BLaER1 (cell line): ENCODE measurements around the gene DNAJC30.
"Not testable (repeated sequence)": the region's sequence is repeated elsewhere in the genome, so short reads cannot be mapped to it uniquely, and the experiment has no call there.

ENCODE experiments used
- H3K27ac ChIP-seq: shearing (Covaris generic); formaldehyde crosslinking; 2 replicates; pipeline ENCODE4 v1.8.1; 2022
- H3K27me3 ChIP-seq: shearing (Covaris generic); formaldehyde crosslinking; 2 replicates; pipeline ENCODE4 v1.8.1; 2022
- H3K36me3 ChIP-seq: shearing (Covaris generic); formaldehyde crosslinking; 2 replicates; pipeline ENCODE4 v1.8.1; 2022
- H3K4me1 ChIP-seq: shearing (Covaris generic); formaldehyde crosslinking; 2 replicates; pipeline ENCODE4 v1.8.1; 2022
- H3K4me2 ChIP-seq: shearing (Covaris generic); formaldehyde crosslinking; 2 replicates; pipeline ENCODE4 v1.8.1; 2022
- H3K4me3 ChIP-seq: shearing (Covaris generic); formaldehyde crosslinking; 2 replicates; pipeline ENCODE4 v1.8.1; 2022
- H3K9ac ChIP-seq: shearing (Covaris generic); formaldehyde crosslinking; 2 replicates; pipeline ENCODE4 v1.8.1; 2022
- H3K9me3 ChIP-seq: shearing (Covaris generic); formaldehyde crosslinking; 2 replicates; pipeline ENCODE4 v1.8.1; 2022
- H4K20me1 ChIP-seq: shearing (Covaris generic); formaldehyde crosslinking; 2 replicates; pipeline ENCODE4 v1.8.1; 2022
- Cebpa-rat ChIP-seq: shearing (Covaris generic); IDR thresholded peaks from 2 replicates; pipeline ENCODE4 v1.8.1; 2022

Gene DNAJC30

DNA sequence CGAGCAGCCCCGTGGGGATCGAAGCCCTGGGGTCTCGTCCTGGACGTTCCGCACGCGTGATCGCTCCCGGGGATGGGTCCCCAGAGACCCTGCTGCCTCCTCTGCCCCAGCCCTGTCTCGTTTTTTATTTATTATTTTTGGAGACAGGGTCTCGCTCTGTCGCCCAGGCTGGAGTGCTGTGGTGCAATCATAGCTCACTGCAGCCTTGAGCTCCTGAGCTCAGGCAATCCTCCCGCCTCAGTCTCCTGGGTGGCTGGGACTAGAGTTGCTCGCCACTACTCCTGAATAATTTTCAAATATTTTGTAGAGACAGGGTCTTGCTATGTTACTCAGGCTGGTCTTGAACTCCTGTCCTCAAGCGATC is 36.5 kb upstream of the DNAJC30 start:
- no peak overlapping the region for H3K9ac ChIP-seq
- H3K9me3 ChIP-seq: no peaks in the 10 kb centered on the region

DNA sequence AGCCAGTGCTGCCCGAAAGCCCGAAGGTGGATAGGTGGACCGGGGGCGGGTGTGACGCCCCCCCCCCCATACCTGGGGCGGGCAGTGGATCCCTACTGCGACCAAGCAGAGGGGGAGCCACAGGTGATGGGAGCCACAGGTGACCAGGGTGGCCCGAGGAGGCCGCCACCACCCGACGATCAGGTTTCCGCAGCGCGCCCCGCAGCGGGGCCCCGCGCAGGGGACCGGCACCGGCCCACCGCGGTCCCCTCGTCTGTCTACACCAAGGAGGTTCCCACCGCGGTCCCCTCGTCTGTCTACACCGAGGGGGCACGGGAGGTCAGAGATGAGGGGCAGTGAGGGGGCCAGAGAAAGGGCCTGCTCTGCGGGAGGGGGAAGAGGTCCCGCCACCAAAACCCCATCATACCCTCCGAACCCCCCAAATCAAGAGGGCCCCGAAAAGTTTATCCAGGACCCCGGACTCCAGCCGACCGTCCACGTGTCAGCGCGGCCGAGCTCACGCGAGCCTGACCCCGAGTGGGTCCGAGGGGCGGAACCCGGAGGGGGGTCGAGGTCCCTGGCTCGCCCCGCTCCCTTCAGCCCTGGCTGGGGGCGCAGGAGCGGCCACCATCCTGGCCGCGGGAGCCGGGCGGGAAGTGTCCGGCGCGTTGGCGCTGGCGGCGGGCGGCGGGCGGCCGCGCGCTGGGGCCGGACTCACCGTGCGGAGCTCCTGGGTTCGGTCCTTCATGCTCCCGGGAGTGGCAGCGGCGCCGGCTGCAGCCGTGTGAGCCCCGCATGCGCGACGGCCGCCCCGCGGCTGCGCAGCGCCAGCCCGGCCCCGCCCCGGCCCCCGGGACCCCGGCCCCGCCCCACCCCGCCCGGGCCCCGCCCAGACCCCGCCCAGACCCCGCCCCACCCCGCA is 35.9 kb upstream of the DNAJC30 start, which contains the start of gene STX1A:
STX1A (minus strand) TSS at position 765 of the 901 bp plus-strand sequence; CDS start at position 727, 38 bp downstream.
- Histone ChIP-seq H3K27me3 (peaks cover 65% of the 10 kb centered on the region), H3K27ac (no peak within 1 kb of the TSS), H3K36me3 (no peaks in the 10 kb centered on the region), H3K9me3 (no peaks in the 10 kb centered on the region), H4K20me1 (peaks cover 70% of the 10 kb centered on the region), H3K4me1 (peaks cover 73% of the 10 kb centered on the region), H3K4me2 (peak within 1 kb of the TSS; percentile 100), H3K9ac (peak within 1 kb of the TSS; percentile 50; the same call in 1 of the 2 replicates), H3K4me3 (peak within 1 kb of the TSS; percentile 75)
- TF ChIP-seq Cebpa-rat: no peak

More for the DNA sequence above, 36.5 kb upstream of the DNAJC30 start:
- peaks cover 58% of the 10 kb centered on the region for H3K27me3 ChIP-seq
- peak overlapping the region; percentile 76 for H3K4me2 ChIP-seq
- peak; percentile 91 for TF ChIP-seq Cebpa-rat
- no peak overlapping the region for H3K27ac ChIP-seq
- no peaks in the 10 kb centered on the region for H3K36me3 ChIP-seq
- H4K20me1 ChIP-seq: peaks cover 64% of the 10 kb centered on the region
- peaks cover 70% of the 10 kb centered on the region for H3K4me1 ChIP-seq
- H3K4me3 ChIP-seq: no peak overlapping the region

DNA sequence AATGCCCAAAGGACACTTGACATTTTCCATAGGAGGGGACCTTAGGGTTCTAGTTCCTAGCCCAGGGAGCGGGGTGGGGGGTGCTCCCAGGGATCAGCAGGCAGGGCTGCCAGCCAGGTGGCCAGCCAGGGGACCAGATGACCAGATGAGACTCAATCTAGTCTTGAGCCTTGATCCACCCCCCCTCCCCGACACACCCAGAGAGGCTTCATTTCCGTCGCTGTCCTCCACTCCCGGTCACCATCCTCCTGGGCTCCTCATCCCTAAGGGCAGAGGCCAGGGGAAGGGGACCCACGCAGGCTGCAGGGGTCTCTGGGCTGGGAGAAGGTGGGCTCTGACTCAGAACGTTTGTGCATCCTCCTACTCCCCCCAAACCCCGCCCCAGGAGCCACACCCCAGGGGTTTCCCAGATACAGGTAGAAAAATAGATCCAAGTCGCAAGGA is 35.2 kb upstream of the DNAJC30 start:
- no peak for TF ChIP-seq Cebpa-rat
- no peaks in the 10 kb centered on the region for H3K9me3 ChIP-seq
- H3K27me3 ChIP-seq: peaks cover 71% of the 10 kb centered on the region
- H4K20me1 ChIP-seq: peaks cover 77% of the 10 kb centered on the region
- peak overlapping the region; percentile 75 for H3K4me3 ChIP-seq
- no peaks in the 10 kb centered on the region for H3K36me3 ChIP-seq
- H3K4me2 ChIP-seq: peak overlapping the region; percentile 100
- H3K27ac ChIP-seq: no peak overlapping the region
- H3K4me1 ChIP-seq: peaks cover 73% of the 10 kb centered on the region
- no peak overlapping the region for H3K9ac ChIP-seq

DNA sequence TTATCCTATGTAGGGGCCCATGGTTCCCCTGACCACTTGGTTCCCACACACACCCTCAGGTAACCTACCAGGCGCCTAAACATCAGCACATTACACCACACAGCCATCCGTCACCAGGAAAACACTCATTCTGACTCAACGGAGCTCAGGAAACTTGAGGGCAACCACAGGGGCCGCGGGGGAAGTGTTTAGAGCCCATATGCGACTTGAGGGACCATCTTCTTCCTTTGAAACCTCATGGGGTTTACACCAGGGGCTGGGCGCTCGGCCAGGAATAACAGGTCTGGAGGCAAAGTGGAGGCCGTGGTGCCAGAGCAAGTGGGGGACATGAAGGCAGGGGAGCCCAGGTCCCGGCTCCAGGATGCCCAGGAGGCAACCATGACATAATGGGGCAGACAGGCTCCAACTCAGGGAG is 34.7 kb upstream of the DNAJC30 start:
- Histone ChIP-seq H3K9me3 (no peaks in the 10 kb centered on the region), H4K20me1 (peaks cover 82% of the 10 kb centered on the region), H3K4me2 (peak overlapping the region; percentile 100), H3K4me1 (peaks cover 73% of the 10 kb centered on the region), H3K36me3 (no peaks in the 10 kb centered on the region), H3K9ac (no peak overlapping the region), H3K27ac (no peak overlapping the region), H3K27me3 (peaks cover 76% of the 10 kb centered on the region), H3K4me3 (peak overlapping the region; percentile 75)
- peak; percentile 30; the same call in 1 of the 2 replicates for TF ChIP-seq Cebpa-rat

DNA sequence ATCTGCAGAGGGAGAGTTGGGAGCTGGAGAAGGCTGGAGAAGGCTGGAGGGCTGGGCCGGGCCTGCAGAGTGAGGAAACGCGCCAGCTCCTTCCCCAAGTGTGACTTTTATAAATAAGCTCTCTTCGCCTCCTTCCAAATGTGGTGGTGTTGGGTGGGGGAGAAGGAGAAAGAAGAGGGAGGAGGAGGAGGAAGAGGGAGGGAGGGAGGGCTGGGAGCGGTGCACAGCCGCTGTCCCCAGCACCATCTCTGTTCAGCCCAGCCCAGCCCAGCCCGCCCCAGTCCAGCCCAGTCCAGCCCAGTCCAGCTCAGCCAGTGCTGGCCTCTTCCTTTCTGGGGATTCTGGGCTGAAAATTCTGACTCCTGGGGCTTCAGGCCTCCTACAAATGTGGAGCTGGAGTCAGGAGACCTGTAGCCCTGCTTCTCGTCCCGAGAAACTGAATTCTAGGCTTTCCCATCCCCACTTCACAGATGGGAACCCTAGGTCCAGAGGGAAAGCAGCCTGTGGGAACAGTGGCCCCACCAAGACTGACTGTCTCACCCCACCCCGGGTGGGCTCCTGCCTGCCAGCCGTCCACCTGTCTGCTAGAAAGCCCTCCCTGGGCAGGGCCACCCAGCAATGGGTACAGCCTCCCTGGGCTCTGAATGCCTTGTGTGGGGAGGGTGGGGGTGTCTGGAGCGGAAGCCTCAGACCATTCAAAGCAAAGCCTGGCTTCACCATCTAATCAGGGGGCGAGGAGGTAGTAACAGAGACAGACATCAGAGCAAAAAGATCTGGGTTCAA is 34.0 kb upstream of the DNAJC30 start:
- no peak overlapping the region for H3K27ac ChIP-seq
- H3K36me3 ChIP-seq: no peaks in the 10 kb centered on the region
- no peak overlapping the region for H3K9ac ChIP-seq
- peak overlapping the region; percentile 19; the same call in 1 of the 2 replicates for H3K4me3 ChIP-seq
- H3K4me2 ChIP-seq: peak overlapping the region; percentile 100
- peaks cover 78% of the 10 kb centered on the region for H3K4me1 ChIP-seq
- H3K27me3 ChIP-seq: peaks cover 84% of the 10 kb centered on the region
- TF ChIP-seq Cebpa-rat: no peak
- H4K20me1 ChIP-seq: peaks cover 90% of the 10 kb centered on the region
- H3K9me3 ChIP-seq: no peaks in the 10 kb centered on the region

DNA sequence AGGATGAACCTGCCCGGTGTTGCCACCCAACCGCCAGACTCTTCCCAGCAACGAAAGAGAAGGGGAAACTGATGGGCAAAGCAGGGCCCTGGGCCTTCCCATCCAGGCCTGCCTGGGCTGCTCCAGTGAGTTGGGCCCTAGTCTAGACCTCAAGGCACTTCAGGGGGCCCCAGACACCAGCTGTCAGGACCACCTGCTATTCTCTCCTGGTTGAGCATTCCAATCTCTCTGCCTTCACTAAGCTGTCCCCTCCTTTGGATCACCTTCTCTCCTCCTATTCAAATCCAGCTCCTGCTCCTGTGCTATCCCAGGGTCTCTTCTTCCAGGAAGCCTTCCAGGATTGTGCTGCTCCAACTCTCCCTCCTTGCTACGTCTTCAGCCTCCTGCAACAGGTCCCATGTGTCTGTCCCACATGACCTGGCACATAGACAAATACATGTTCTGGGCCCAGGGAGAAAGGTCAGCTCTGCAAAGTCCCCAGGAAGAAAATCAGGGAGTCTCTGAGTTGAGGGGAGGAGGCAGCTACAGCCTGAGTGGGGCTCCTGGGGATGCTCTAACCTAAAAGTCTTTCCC is 33.2 kb upstream of the DNAJC30 start:
- peaks cover 90% of the 10 kb centered on the region for H4K20me1 ChIP-seq
- no peak for TF ChIP-seq Cebpa-rat
- no peaks in the 10 kb centered on the region for H3K36me3 ChIP-seq
- H3K4me3 ChIP-seq: no peak overlapping the region
- no peak overlapping the region; the same call in 1 of the 2 replicates for H3K9ac ChIP-seq
- H3K4me1 ChIP-seq: peaks cover 78% of the 10 kb centered on the region
- H3K27me3 ChIP-seq: peaks cover 84% of the 10 kb centered on the region
- no peak overlapping the region for H3K27ac ChIP-seq
- H3K9me3 ChIP-seq: no peaks in the 10 kb centered on the region
- H3K4me2 ChIP-seq: peak overlapping the region; percentile 100

DNA sequence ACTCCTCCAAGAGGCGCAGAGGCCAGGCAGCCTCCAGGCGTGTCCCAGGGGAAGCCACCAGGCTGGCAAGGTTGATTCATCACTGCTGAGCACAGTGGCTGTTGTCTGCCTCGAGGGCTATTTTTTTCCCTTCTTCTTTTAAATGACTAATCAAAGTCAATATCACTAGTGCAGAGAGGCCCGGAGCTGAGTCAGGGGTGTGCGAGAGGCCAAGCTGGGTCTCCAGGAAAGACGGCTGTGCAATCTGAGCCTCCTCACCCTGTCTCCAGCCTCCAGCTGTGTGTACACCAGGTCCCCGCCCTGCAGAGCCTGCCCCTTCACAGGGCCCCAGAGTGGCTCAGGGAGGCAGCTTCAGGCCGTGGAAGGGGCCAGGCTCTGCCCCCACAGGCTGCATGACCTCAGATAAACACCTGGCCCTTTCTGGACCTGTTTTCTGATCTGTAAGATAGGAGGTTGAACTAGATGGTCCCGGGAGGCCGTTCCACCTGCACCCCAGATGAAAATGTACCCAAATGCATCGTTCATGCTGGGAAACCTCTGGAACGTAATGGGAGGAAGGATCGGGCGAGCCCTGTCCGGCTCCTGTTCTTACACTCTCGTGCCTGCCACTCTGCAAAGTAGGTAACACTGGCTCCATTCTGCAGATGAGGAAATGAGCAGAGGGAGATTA is 32.5 kb upstream of the DNAJC30 start:
- no peak overlapping the region for H3K4me3 ChIP-seq
- H3K9ac ChIP-seq: no peak overlapping the region; the same call in 1 of the 2 replicates
- H4K20me1 ChIP-seq: peaks cover 91% of the 10 kb centered on the region
- no peaks in the 10 kb centered on the region for H3K9me3 ChIP-seq
- H3K36me3 ChIP-seq: no peaks in the 10 kb centered on the region
- no peak for TF ChIP-seq Cebpa-rat
- H3K27me3 ChIP-seq: peaks cover 83% of the 10 kb centered on the region
- peaks cover 78% of the 10 kb centered on the region for H3K4me1 ChIP-seq
- H3K4me2 ChIP-seq: peak overlapping the region; percentile 100
- H3K27ac ChIP-seq: no peak overlapping the region

DNA sequence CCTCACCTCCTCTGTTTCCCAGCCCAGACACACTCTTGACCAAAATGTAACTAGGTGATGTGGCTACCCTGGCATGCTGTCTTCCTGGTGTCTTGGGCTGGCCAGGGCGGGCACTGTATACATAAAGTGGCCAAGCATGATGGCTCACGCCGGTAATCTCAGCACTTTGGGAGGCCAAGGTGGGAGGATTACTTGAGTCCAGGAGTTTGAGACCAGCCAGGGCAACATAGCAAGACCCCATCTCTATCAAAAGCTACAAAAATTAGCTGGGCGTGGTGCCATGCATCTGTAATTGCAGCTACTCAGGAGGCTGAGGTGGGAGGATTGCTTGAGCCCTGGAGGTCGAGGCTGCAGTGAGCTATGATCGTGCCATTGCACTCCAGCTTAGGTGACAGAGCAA is 30.1 kb upstream of the DNAJC30 start:
- not testable (repeated sequence) for H3K4me2 ChIP-seq, H3K9me3 ChIP-seq, H3K27ac ChIP-seq, H3K4me3 ChIP-seq, H3K36me3 ChIP-seq, H3K9ac ChIP-seq
- peaks cover 77% of the 10 kb centered on the region for H3K4me1 ChIP-seq
- peaks cover 100% of the 10 kb centered on the region for H4K20me1 ChIP-seq
- peaks cover 69% of the 10 kb centered on the region for H3K27me3 ChIP-seq

DNA sequence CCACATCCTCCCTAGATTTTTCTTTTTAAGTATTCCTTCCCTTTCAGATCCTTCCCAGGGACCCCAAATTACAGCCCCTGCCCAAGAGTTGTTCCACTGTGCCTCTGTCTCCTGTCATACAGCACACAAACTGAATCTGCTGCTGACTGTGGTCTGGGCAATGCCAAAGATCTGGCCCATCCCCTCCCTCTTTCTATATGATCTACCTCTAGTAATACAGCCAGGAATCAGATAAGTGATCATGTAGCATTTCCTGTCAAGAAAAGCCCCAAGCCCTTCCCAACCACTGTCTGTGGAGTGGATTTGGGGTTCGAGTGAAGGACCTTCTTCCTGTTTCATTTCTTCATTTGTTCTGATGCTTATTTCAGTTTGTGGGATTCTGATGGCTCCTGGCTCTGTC is 29.5 kb upstream of the DNAJC30 start:
- Histone ChIP-seq H3K27ac (no peak overlapping the region), H3K9ac (no peak overlapping the region), H3K4me1 (peaks cover 77% of the 10 kb centered on the region), H3K4me2 (0 out of 2 replicates have a peak overlapping the region, but pooled peaks have one; percentile 9), H3K27me3 (peaks cover 66% of the 10 kb centered on the region), H3K36me3 (no peaks in the 10 kb centered on the region), H3K9me3 (no peaks in the 10 kb centered on the region), H4K20me1 (peaks cover 96% of the 10 kb centered on the region), H3K4me3 (no peak overlapping the region)
- no peak for TF ChIP-seq Cebpa-rat
